Adrenal gland (tissue), 12 donors: ENCODE results near the gene ERBIN. TPM values are rescaled to one million over a fixed set of nuclear protein-coding genes. Genes with fewer than 3 reads are reported as not detected.

Source experiments
- DNase-seq, 7 donors: peaks; one replicate each; pipeline ENCODE4 v3.0.0-alpha.2; 2019 to 2020
- H3K27ac ChIP-seq, 5 donors: fragments of 200-600 bp; sonication (generic) in 4 of 5; 1 replicate in 3 of 5; 2 replicates in 2 of 5; pipeline versions ENCODE4 v1.5.1 to v1.8.0; 2016 to 2020; ENCODE audit warnings: mild to moderate bottlenecking in 1 of 5
- H3K27me3 ChIP-seq: fragments of 200-600 bp; 2 replicates; pipeline ENCODE4 v1.8.0; 2021
- H3K36me3 ChIP-seq, 2 donors: fragments of 200-600 bp; replicated peaks in 1 of 2; 1 replicate in 1 of 2; 2 replicates in 1 of 2; pipeline versions ENCODE4 v1.5.1 to v1.8.0; 2018 to 2022
- H3K4me1 ChIP-seq, 2 donors: fragments of 200-600 bp; replicated peaks in 1 of 2; 1 replicate in 1 of 2; 2 replicates in 1 of 2; pipeline versions ENCODE4 v1.5.1 to v1.8.0; 2018 to 2021
- H3K4me3 ChIP-seq, 4 donors: fragments of 200-600 bp; sonication (generic) in 3 of 4; one replicate each; pipeline ENCODE4 v1.5.1; 2016 to 2018
- H3K9me3 ChIP-seq, 3 donors: fragments of 200-600 bp; sonication (generic) in 1 of 3; replicated peaks in 1 of 3; 1 replicate in 2 of 3; 2 replicates in 1 of 3; pipeline versions ENCODE4 v1.5.1 to v1.8.0; 2016 to 2021
- POLR2A ChIP-seq, 2 donors: fragments of 450-650 bp; IDR thresholded peaks; one replicate each; pipeline ENCODE4 v1.6.1; 2017; ENCODE audit warnings: antibody characterized with exemption in 2 of 2, mild to moderate bottlenecking in 2 of 2, moderate library complexity in 1 of 2
- WGBS, 4 donors: extraction: QIAGEN DNeasy Blood & Tissue Kit in 2 of 4; methylation state at CpG; one replicate each; pipeline versions ENCODE4 v1.1.5 to v1.1.7; 2013 to 2017; 5-methylcytosine and 5-hydroxymethylcytosine counted together
- intact Hi-C, 2 donors: fragments of 100-400 bp; cut with DNase I; formaldehyde crosslinking; loops; one replicate each; pipeline versions ENCODE4 v1.14.1 to v1.15.0; 2022 to 2023
- polyA plus RNA-seq, 3 donors: library from polyadenylated mRNA; stranded (reverse); fragments of 200-250 nt in 2 of 3; fragments of 350-450 nt in 1 of 3; fragmentation: Illumina TruSeq in 1 of 3; extraction: RNeasy Lipid Tissue Mini Kit (QIAGEN cat#74804) in 1 of 3; gene quantifications; one replicate each; pipeline ENCODE4 v1.2.3, GENCODE V29; 2013 to 2014
- total RNA-seq, 9 donors: library from RNA; depleted of rRNA in 4 of 9; stranded (reverse); fragments of >200 nt in 4 of 9; fragments of 120-200 nt in 1 of 9; fragmentation: NEBNext Ultra II Directional in 1 of 9; extraction: Animal tissue kit (Norgen Biotek cat#: 25700) in 1 of 9; gene quantifications; one replicate each; pipeline versions ENCODE4 v1.1.0 to v1.2.4, GENCODE V29; 2013 to 2023
- TF ChIP-seq, protein P1 (sequence below), 6 experiments: fragments of 450-650 bp in 4 of 6; fragments of 200-600 bp in 2 of 6; sonication (generic) in 1 of 6; IDR thresholded peaks; 1 replicate in 5 of 6; 2 replicates in 1 of 6; pipeline versions ENCODE4 v1.5.1 to v1.8.0; 2016 to 2021; ENCODE audit warnings: antibody characterized with exemption in 6 of 6, mild to moderate bottlenecking in 2 of 6, moderate library complexity in 1 of 6
- donor health status: healthy with polysubstance abuse.
- donor health status: Bipolar disorder and iron deficiency.
- donor health status: DM: yes; HTN: yes; CAD: no.
- donor health status: DM: no; HTN: no; CAD: no.
- donor health status: DM: no; HTN: no; CAD: no.
- donor health status: DM: yes; HTN: yes; CAD: no.

Gene ERBIN
- total and polyA plus RNA-seq, 12 donors: 10.7 to 74.0 (median 47.0) TPM

DNA sequence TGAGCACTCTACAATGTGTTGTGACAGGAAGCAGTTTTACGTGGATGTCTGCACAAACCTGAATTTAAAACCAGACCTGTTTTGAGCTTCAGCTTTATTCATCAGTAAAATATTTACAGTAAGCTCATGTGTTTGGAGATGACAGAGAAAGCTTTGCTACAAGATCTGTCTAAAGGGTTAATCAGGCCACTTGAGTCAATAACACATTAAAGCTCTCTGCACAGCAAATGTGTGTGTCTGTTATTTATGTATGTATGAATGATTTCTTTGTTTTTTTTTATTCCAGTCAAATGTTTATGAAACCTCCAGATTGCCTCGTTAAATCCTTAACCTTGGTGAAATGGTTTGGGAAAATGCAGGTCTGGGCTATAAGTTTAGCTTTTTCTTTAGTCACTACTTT, 140.5 kb downstream of the ERBIN start:
- TF ChIP-seq, protein P1, sequence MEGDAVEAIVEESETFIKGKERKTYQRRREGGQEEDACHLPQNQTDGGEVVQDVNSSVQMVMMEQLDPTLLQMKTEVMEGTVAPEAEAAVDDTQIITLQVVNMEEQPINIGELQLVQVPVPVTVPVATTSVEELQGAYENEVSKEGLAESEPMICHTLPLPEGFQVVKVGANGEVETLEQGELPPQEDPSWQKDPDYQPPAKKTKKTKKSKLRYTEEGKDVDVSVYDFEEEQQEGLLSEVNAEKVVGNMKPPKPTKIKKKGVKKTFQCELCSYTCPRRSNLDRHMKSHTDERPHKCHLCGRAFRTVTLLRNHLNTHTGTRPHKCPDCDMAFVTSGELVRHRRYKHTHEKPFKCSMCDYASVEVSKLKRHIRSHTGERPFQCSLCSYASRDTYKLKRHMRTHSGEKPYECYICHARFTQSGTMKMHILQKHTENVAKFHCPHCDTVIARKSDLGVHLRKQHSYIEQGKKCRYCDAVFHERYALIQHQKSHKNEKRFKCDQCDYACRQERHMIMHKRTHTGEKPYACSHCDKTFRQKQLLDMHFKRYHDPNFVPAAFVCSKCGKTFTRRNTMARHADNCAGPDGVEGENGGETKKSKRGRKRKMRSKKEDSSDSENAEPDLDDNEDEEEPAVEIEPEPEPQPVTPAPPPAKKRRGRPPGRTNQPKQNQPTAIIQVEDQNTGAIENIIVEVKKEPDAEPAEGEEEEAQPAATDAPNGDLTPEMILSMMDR (IDR thresholded peaks at IDR 0.05): no peak
- no peak for TF ChIP-seq POLR2A (IDR thresholded peaks at IDR 0.05)
- 78 to 89% (median 84%) methylated on average over 2 of the region's 2 CpGs for WGBS, 4 donors
- Histone ChIP-seq H3K4me3 (no peak overlapping the region), H3K27ac (no peak overlapping the region), H3K36me3 (no peaks in the 10 kb centered on the region), H3K4me1 (no peaks in the 10 kb centered on the region), H3K27me3 (no peaks in the 10 kb centered on the region), H3K9me3 (peaks cover 0 to 6% (median 0%) of the 10 kb centered on the region in 3 donors)
- DNase-seq: no peak
- intact Hi-C loops: no loop called here

DNA sequence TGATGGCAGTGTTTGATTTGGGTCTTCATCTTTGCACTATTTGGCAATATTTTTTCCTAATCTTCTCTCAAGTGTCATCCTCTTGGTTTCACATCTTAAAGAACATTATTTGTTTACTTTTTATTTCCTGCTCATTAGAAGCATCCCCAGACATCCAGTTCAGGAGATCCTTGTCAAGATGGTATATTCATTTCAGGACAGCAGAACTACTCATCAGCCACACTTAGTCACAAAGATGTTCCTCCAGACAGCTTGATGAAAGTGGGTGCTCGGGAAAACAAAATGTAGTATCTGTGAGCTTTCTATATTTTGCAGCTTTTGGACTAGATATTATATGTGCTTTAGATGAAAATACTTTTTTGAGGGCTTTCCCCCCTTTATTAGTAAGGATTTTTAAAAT, 145.7 kb downstream of the ERBIN start:
- TF ChIP-seq POLR2A (IDR thresholded peaks at IDR 0.05): no peak
- TF ChIP-seq, protein P1 (IDR thresholded peaks at IDR 0.05): no peak
- intact Hi-C loops: no loop called here
- no peak overlapping the region for H3K4me3 ChIP-seq
- no peaks in the 10 kb centered on the region for H3K4me1 ChIP-seq
- DNase-seq: no peak
- H3K36me3 ChIP-seq: no peaks in the 10 kb centered on the region
- no peaks in the 10 kb centered on the region for H3K9me3 ChIP-seq
- H3K27me3 ChIP-seq: no peaks in the 10 kb centered on the region
- WGBS, 4 donors: 75 to 100% (median 93%) methylated on average over 1 of the region's 1 CpG
- H3K27ac ChIP-seq: no peak overlapping the region

DNA sequence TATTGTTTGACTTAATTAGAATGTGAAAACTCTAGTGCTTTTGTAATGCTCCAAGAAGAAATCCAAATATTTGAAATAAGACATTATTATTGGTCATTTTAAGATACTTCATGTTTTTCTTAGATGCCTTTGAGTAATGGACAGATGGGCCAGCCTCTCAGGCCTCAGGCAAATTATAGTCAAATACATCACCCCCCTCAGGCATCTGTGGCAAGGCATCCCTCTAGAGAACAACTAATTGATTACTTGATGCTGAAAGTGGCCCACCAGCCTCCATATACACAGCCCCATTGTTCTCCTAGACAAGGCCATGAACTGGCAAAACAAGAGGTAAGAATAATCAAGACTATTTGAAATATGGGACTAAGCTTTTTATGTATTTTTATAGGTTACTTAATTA, 148.5 kb downstream of the ERBIN start:
- Histone ChIP-seq H3K36me3 (no peaks in the 10 kb centered on the region), H3K27me3 (no peaks in the 10 kb centered on the region), H3K9me3 (no peaks in the 10 kb centered on the region), H3K4me3 (no peak overlapping the region), H3K27ac (no peak overlapping the region), H3K4me1 (no peaks in the 10 kb centered on the region)
- TF ChIP-seq POLR2A (IDR thresholded peaks at IDR 0.05): no peak
- TF ChIP-seq, protein P1 (IDR thresholded peaks at IDR 0.05): no peak
- DNase-seq: no peak
- intact Hi-C loops: no loop called here

DNA sequence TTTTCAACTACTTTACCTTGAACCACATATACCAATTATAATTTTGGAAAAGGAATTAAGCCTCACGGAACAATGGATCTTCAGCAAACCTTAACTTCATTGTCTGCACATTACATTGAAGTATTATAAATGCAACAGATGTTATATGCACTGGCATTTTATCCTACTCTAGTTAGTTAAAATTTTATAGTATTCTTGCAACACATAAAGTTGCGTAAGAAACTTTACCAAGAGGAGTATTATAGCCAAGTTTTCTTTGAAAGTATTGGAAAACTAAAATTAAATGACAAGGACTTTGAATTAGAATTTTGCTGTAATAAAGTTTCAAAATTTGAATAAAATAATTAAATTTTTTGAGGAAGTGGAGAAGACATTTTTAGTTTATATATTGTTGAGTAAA, 154.3 kb downstream of the ERBIN start:
- H3K36me3 ChIP-seq: no peaks in the 10 kb centered on the region
- H3K4me3 ChIP-seq: no peak overlapping the region
- 95 to 99% (median 97%) methylated on average over 2 of the region's 2 CpGs for WGBS, 4 donors
- no peaks in the 10 kb centered on the region for H3K9me3 ChIP-seq
- DNase-seq: no peak
- intact Hi-C loops: no loop called here
- H3K27me3 ChIP-seq: no peaks in the 10 kb centered on the region
- TF ChIP-seq POLR2A (IDR thresholded peaks at IDR 0.05): no peak
- TF ChIP-seq, protein P1 (IDR thresholded peaks at IDR 0.05): no peak
- H3K27ac ChIP-seq: no peak overlapping the region
- no peaks in the 10 kb centered on the region for H3K4me1 ChIP-seq
